SU-DHL-6 (cell line): ENCODE data around the gene ADAM12.

Experiments used
- H2AFZ ChIP-seq: fragments of 200-600 bp; sonication (generic); 2 replicates; pipeline ENCODE4 v1.6.1; 2014; ENCODE audit warnings: low read depth, mild to moderate bottlenecking, moderate library complexity, mixed read lengths, antibody characterized with exemption, low read length; ENCODE audit not compliant: severe bottlenecking
- H3F3A ChIP-seq: fragments of 200-600 bp; shearing (Covaris generic); 2 replicates; pipeline ENCODE4 v1.6.0; 2016; ENCODE audit warnings: antibody characterized with exemption, mild to moderate bottlenecking; ENCODE audit not compliant: insufficient read depth
- H3K27ac ChIP-seq: fragments of 200-600 bp; sonication (generic); 2 replicates; pipeline ENCODE4 v1.5.1; 2016; ENCODE audit warnings: low read depth, mild to moderate bottlenecking, low read length, moderate library complexity, mixed read lengths
- H3K27me3 ChIP-seq: fragments of 200-600 bp; sonication (generic), shearing (Covaris generic); 2 replicates; pipeline ENCODE4 v1.6.0; 2014; ENCODE audit warnings: mild to moderate bottlenecking, low read length
- H3K36me3 ChIP-seq: fragments of 200-600 bp; sonication (generic); 2 replicates; pipeline ENCODE4 v1.6.1; 2014; ENCODE audit warnings: mild to moderate bottlenecking, low read length, mixed read lengths
- H3K4me2 ChIP-seq: fragments of 300-600, 200-600 bp; shearing (Covaris generic), sonication (generic); 2 replicates; pipeline ENCODE4 v1.6.0; 2014; ENCODE audit warnings: low read length, low read depth, mild to moderate bottlenecking; ENCODE audit not compliant: poor library complexity, severe bottlenecking
- H3K4me3 ChIP-seq: fragments of 200-600 bp; sonication (generic); 2 replicates; pipeline ENCODE4 v1.5.1; 2014; ENCODE audit warnings: antibody characterized with exemption, low read length, mild to moderate bottlenecking, mixed read lengths; ENCODE audit not compliant: insufficient read depth, poor library complexity, severe bottlenecking
- H3K79me2 ChIP-seq: fragments of 200-600 bp; sonication (generic); 2 replicates; pipeline ENCODE4 v1.6.1; 2014; ENCODE audit warnings: mild to moderate bottlenecking, low read length, moderate library complexity; ENCODE audit not compliant: insufficient read depth
- H3K9ac ChIP-seq: fragments of 200-600 bp; sonication (generic); 2 replicates; pipeline ENCODE4 v1.7.0; 2014; ENCODE audit warnings: mild to moderate bottlenecking, low read length
- H3K9me2 ChIP-seq: fragments of 200-600 bp; sonication (generic); replicated peaks from 2 replicates; pipeline ENCODE4 v1.6.1; 2014; ENCODE audit warnings: low read length; ENCODE audit not compliant: insufficient read depth
- H3K9me3 ChIP-seq: fragments of 200-600 bp; sonication (generic); 2 replicates; pipeline ENCODE4 v1.6.1; 2014; ENCODE audit warnings: low read length, mixed read lengths; ENCODE audit not compliant: insufficient read depth
- H4K20me1 ChIP-seq: fragments of 200-600 bp; sonication (generic); 2 replicates; pipeline ENCODE4 v1.6.1; 2014; ENCODE audit warnings: low read depth, mild to moderate bottlenecking, antibody characterized with exemption, low read length, moderate library complexity, mixed read lengths
- EZH2phosphoT487 ChIP-seq: fragments of 200-600 bp; sonication (generic), shearing (Covaris generic); conservative IDR thresholded peaks from 2 replicates; pipeline ENCODE4 v1.6.1; 2018; ENCODE audit warnings: mild to moderate bottlenecking, antibody characterized with exemption, low read length, moderate library complexity, mixed read lengths
- TF ChIP-seq, protein P1 (sequence below): fragments of 200-600 bp; sonication (generic); IDR thresholded peaks from one replicate; pipeline ENCODE4 v1.5.1; 2017; ENCODE audit warnings: antibody characterized with exemption, mild to moderate bottlenecking, low read length, moderate library complexity; ENCODE audit not compliant: insufficient read depth, poor library complexity, severe bottlenecking

ADAM12 gene

DNA sequence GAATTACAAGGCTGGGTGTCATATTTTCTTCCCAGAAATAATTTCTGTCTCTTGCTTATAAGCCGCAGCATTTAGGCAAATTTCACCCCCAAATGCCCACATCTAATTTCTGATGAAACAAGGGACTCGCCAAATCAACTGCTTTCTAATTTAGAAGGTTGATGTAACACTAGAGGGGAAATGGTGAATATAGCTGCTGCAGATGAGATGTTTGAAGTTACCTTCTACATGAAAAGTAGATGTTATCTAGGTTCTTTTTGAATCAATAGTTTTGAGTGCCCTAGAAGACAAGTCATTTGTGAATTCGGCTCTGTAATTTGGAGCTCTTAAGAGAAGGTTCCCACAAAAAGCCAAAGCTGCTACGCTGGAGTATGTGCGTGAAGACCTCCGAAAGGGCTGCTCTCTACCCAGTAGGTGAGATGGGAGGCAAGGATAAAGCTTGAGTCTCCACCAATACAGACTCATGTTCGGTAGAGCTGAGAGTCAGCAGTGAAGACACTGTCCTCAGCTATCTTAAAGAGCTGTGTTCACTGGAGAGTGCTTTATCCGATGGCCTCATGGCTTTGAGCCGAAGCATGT is 392.5 kb downstream of the ADAM12 start:
- no peaks in the 10 kb centered on the region for H4K20me1 ChIP-seq
- H3F3A ChIP-seq = no peaks in the 10 kb centered on the region
- H3K9me3 ChIP-seq = no peaks in the 10 kb centered on the region
- H3K27me3 ChIP-seq = no peaks in the 10 kb centered on the region
- H3K36me3 ChIP-seq = no peaks in the 10 kb centered on the region
- no peak overlapping the region for H3K4me2 ChIP-seq
- no peak overlapping the region for H3K27ac ChIP-seq
- TF ChIP-seq EZH2phosphoT487 = no peak
- TF ChIP-seq, protein P1, sequence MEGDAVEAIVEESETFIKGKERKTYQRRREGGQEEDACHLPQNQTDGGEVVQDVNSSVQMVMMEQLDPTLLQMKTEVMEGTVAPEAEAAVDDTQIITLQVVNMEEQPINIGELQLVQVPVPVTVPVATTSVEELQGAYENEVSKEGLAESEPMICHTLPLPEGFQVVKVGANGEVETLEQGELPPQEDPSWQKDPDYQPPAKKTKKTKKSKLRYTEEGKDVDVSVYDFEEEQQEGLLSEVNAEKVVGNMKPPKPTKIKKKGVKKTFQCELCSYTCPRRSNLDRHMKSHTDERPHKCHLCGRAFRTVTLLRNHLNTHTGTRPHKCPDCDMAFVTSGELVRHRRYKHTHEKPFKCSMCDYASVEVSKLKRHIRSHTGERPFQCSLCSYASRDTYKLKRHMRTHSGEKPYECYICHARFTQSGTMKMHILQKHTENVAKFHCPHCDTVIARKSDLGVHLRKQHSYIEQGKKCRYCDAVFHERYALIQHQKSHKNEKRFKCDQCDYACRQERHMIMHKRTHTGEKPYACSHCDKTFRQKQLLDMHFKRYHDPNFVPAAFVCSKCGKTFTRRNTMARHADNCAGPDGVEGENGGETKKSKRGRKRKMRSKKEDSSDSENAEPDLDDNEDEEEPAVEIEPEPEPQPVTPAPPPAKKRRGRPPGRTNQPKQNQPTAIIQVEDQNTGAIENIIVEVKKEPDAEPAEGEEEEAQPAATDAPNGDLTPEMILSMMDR = no peak
- H3K9me2 ChIP-seq = no peaks in the 10 kb centered on the region
- no peak overlapping the region for H3K4me3 ChIP-seq
- no peaks in the 10 kb centered on the region for H3K79me2 ChIP-seq
- no peak overlapping the region for H3K9ac ChIP-seq
- H2AFZ ChIP-seq = no peak overlapping the region

DNA sequence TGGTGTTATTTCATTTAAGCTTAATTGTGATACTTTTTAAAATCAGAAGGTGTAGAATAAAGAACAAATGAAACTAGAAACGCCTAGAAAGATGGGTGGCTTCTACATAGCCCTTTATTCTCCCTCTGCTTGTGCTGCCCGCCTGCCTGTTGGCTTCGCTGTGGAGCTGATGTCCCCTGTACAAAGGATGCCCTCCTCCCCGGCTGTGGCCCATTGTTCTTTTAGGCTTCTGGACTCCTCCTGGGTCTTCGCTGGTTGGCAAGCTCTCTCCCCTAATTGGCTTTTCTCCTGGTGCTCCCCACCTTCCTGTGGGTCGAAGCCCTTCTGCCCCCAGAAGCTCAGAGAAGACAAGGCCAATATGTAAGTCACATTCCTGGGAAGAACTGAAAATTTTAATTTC is 393.7 kb downstream of the ADAM12 start:
- no peak overlapping the region for H3K4me2 ChIP-seq

DNA sequence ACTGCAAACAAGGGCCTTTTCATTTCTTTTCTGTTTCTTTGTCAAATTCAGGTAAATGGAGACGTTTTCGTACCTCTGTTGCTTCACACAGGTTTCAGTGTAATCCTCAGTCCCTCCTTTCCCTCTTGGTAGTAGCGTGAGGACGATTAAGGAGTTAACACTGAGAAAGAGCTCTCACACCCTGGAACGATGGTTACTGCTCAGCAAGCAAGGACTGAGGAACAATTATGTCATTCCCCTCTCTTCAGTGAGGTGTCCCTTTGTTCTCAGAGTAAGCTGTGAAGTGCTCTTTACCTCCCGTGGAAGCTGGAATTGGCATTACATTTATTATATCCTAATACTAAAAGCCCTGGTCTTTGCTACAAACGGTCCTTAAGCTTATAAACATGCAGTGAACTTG is 396.0 kb downstream of the ADAM12 start:
- Histone ChIP-seq H3K27me3 (no peaks in the 10 kb centered on the region), H3K4me3 (no peak overlapping the region), H3K36me3 (no peaks in the 10 kb centered on the region), H4K20me1 (no peaks in the 10 kb centered on the region), H2AFZ (no peak overlapping the region), H3K4me2 (no peak overlapping the region), H3K27ac (no peak overlapping the region), H3K79me2 (no peaks in the 10 kb centered on the region), H3F3A (no peaks in the 10 kb centered on the region), H3K9ac (no peak overlapping the region), H3K9me2 (no peaks in the 10 kb centered on the region), H3K9me3 (no peaks in the 10 kb centered on the region)
- TF ChIP-seq, protein P1 = no peak
- no peak for TF ChIP-seq EZH2phosphoT487

More for the DNA sequence above, 393.7 kb downstream of the ADAM12 start:
- Histone ChIP-seq H2AFZ (no peak overlapping the region), H3K9ac (no peak overlapping the region), H3K4me3 (no peak overlapping the region), H3K27me3 (no peaks in the 10 kb centered on the region), H4K20me1 (no peaks in the 10 kb centered on the region), H3K9me2 (no peaks in the 10 kb centered on the region), H3K27ac (no peak overlapping the region), H3K79me2 (no peaks in the 10 kb centered on the region), H3K9me3 (no peaks in the 10 kb centered on the region), H3K36me3 (no peaks in the 10 kb centered on the region), H3F3A (no peaks in the 10 kb centered on the region)
- TF ChIP-seq, protein P1 = no peak
- TF ChIP-seq EZH2phosphoT487 = no peak
